Activated T-helper 2 cell treated with anti-CD3 and anti-CD28 coated beads, Interferon-gamma antibody, Interleukin-2, Interleukin-4, amounts not matched to agents 10 μg/mL and 5 μg/mL and 100 μg/mL, durations not matched to agents 14 hours and 24 hours and 36 hours (primary cell): Measurements from ENCODE around the gene H2AZ1. TPM values are rescaled to one million over a fixed set of nuclear protein-coding genes. Genes with fewer than 3 reads are reported as not detected.

Experiments
- DNase-seq: peaks from one replicate; pipeline ENCODE4 v3.0.0; 2021; ENCODE audit warnings: low spot score
- H3K27ac Mint-ChIP-seq: one replicate; pipeline ENCODE4 v1.8.0; 2021; ENCODE audit warnings: mixed read lengths
- H3K27me3 Mint-ChIP-seq: one replicate; pipeline ENCODE4 v1.8.0; 2021; ENCODE audit warnings: low read depth, mixed read lengths
- H3K36me3 Mint-ChIP-seq: one replicate; pipeline ENCODE4 v1.8.0; 2021; ENCODE audit warnings: low read depth, mixed read lengths
- H3K4me1 Mint-ChIP-seq: one replicate; pipeline ENCODE4 v1.8.0; 2021; ENCODE audit warnings: low read depth, mixed read lengths
- H3K4me3 Mint-ChIP-seq: one replicate; pipeline ENCODE4 v1.8.0; 2021; ENCODE audit warnings: low read depth, mild to moderate bottlenecking, moderate library complexity, mixed read lengths
- H3K9me3 Mint-ChIP-seq: one replicate; pipeline ENCODE4 v1.8.0; 2021; ENCODE audit warnings: mixed read lengths
- intact Hi-C: fragments of 100-400 bp; cut with micrococcal nuclease; formaldehyde crosslinking; loops from one replicate; pipeline ENCODE4 v1.15.1; 2023
- total RNA-seq: library from RNA; stranded (reverse); gene quantifications from 2 replicates; pipeline ENCODE4 v1.2.3, GENCODE V29; 2022

H2AZ1 gene
- total RNA-seq, 1 donor from 2014 or later, result 446 TPM

GRCh38 chr4:99934891-99935290 is 15.2 kb downstream of the H2AZ1 start:
- Mint-ChIP-seq H3K27me3 (no peaks in the 10 kb centered on the region), H3K9me3 (peaks cover 29% of the 10 kb centered on the region), H3K4me3 (no peak overlapping the region), H3K4me1 (peaks cover 21% of the 10 kb centered on the region), H3K36me3 (peaks cover 73% of the 10 kb centered on the region), H3K27ac (no peak overlapping the region)
- no peak for DNase-seq
- intact Hi-C loops, result no loop called here

GRCh38 chr4:99927566-99927965 is 22.5 kb downstream of the H2AZ1 start:
- Mint-ChIP-seq H3K27ac (no peak overlapping the region), H3K27me3 (no peaks in the 10 kb centered on the region), H3K9me3 (peaks cover 4% of the 10 kb centered on the region), H3K4me3 (no peak overlapping the region), H3K4me1 (peaks cover 23% of the 10 kb centered on the region), H3K36me3 (peaks cover 59% of the 10 kb centered on the region)
- no peak for DNase-seq
- intact Hi-C loops, result no loop called here

- no peak overlapping the region for H3K4me3 Mint-ChIP-seq
- H3K36me3 Mint-ChIP-seq, result peaks cover 63% of the 10 kb centered on the region
- DNase-seq, result no peak
- peaks cover 16% of the 10 kb centered on the region for H3K4me1 Mint-ChIP-seq
- peaks cover 15% of the 10 kb centered on the region for H3K9me3 Mint-ChIP-seq
- H3K27ac Mint-ChIP-seq, result no peak overlapping the region
- H3K27me3 Mint-ChIP-seq, result no peaks in the 10 kb centered on the region
- intact Hi-C loops, result no loop called here
These were observed 28.9 kb downstream of the H2AZ1 start for GRCh38 chr4:99921174-99921573.

GRCh38 chr4:99918656-99919055 is 31.4 kb downstream of the H2AZ1 start:
- Mint-ChIP-seq H3K4me3 (no peak overlapping the region), H3K9me3 (peaks cover 15% of the 10 kb centered on the region), H3K27me3 (no peaks in the 10 kb centered on the region), H3K36me3 (peaks cover 74% of the 10 kb centered on the region), H3K4me1 (peaks cover 17% of the 10 kb centered on the region), H3K27ac (no peak overlapping the region)
- intact Hi-C loops, result no loop called here
- no peak for DNase-seq

GRCh38 chr4:99917575-99917974 is 32.5 kb downstream of the H2AZ1 start:
- Mint-ChIP-seq H3K9me3 (peaks cover 15% of the 10 kb centered on the region), H3K4me1 (peaks cover 17% of the 10 kb centered on the region), H3K27ac (no peak overlapping the region), H3K36me3 (peaks cover 73% of the 10 kb centered on the region), H3K27me3 (no peaks in the 10 kb centered on the region), H3K4me3 (no peak overlapping the region)
- intact Hi-C loops, result no loop called here
- DNase-seq, result no peak

- Mint-ChIP-seq H3K36me3 (peaks cover 75% of the 10 kb centered on the region), H3K4me3 (no peak overlapping the region), H3K27me3 (no peaks in the 10 kb centered on the region), H3K4me1 (peaks cover 13% of the 10 kb centered on the region), H3K9me3 (peaks cover 15% of the 10 kb centered on the region), H3K27ac (peak overlapping the region; percentile 29)
- intact Hi-C loops, result no loop called here
- DNase-seq, result no peak
These were observed 34.6 kb downstream of the H2AZ1 start for GRCh38 chr4:99915449-99915848.

Other genes starting within 250 kb of the H2AZ1 start
- 21.4 and 23.6 TPM in 2 replicates for gene DAPP1, start 133.4 kb downstream of the H2AZ1 start, total RNA-seq
- gene LAMTOR3, start 55.8 kb downstream of the H2AZ1 start, total RNA-seq, result 27.1 and 28.8 TPM in 2 replicates
- 45.8 and 49.9 TPM in 2 replicates for gene DNAJB14, start 3.7 kb downstream of the H2AZ1 start, total RNA-seq
- gene DDIT4L, start 240.2 kb upstream of the H2AZ1 start, total RNA-seq, result 3.3 TPM in 2 replicates